HepG2 (cell line): ENCODE measurements around the gene TST. TPM values are rescaled to one million over a fixed set of nuclear protein-coding genes. Genes with fewer than 3 reads are reported as not detected.

Source experiments
- KDM3A ChIP-seq: IDR thresholded peaks from 2 replicates; pipeline ENCODE4 v1.6.1; 2018; ENCODE audit warnings: low read depth, missing compliant biosample characterization
- MXI1 ChIP-seq: IDR thresholded peaks from 3 replicates; pipeline ENCODE4 v1.6.1; 2012; ENCODE audit warnings: low read depth, low read length, inconsistent platforms, borderline replicate concordance
- NCOR1 ChIP-seq: fragments of 200-600 bp; sonication (generic); IDR thresholded peaks from 2 replicates; pipeline ENCODE4 v1.7.0; 2017; ENCODE audit warnings: antibody characterized with exemption, low read length, borderline replicate concordance
- NFIB ChIP-seq: sonication (generic); formaldehyde crosslinking; IDR thresholded peaks from 2 replicates; pipeline ENCODE4 v1.9.0; 2021; ENCODE audit warnings: missing genetic modification reagents, mild to moderate bottlenecking, borderline replicate concordance
- PHF8 ChIP-seq: sonication (generic); formaldehyde crosslinking; IDR thresholded peaks from 2 replicates; pipeline ENCODE4 v1.5.0; 2020; ENCODE audit warnings: missing genetic modification reagents
- PLRG1 ChIP-seq: fragments of 450-650 bp; conservative IDR thresholded peaks from 2 replicates; pipeline ENCODE4 v1.6.1; 2016
- PPARG ChIP-seq: conservative IDR thresholded peaks from 2 replicates; pipeline ENCODE4 v1.6.1; 2016; ENCODE audit warnings: missing biosample characterization, missing genetic modification reagents
- SAFB2 ChIP-seq: sonication (generic); formaldehyde crosslinking; IDR thresholded peaks from 2 replicates; pipeline ENCODE4 v1.5.1; 2020; ENCODE audit warnings: missing genetic modification reagents, low read depth, mild to moderate bottlenecking, borderline replicate concordance
- SETDB1 ChIP-seq: sonication (generic); formaldehyde crosslinking; IDR thresholded peaks from 2 replicates; pipeline ENCODE4 v1.5.1; 2020; ENCODE audit warnings: missing genetic modification reagents, mild to moderate bottlenecking, borderline replicate concordance
- SIN3B ChIP-seq: fragments of 150-350 bp; IDR thresholded peaks from 2 replicates; pipeline ENCODE4 v1.6.1; 2014; ENCODE audit warnings: low read length
- SMAD9 ChIP-seq: sonication (generic); formaldehyde crosslinking; IDR thresholded peaks from 2 replicates; pipeline ENCODE4 v1.5.1; 2020; ENCODE audit warnings: mild to moderate bottlenecking, missing genetic modification reagents
- SMARCC2 ChIP-seq: fragments of 450-650 bp; IDR thresholded peaks from 2 replicates; pipeline ENCODE4 v1.6.1; 2017; ENCODE audit warnings: antibody characterized with exemption, mild to moderate bottlenecking
- SRSF4 ChIP-seq: fragments of 200-400 bp; formaldehyde crosslinking; IDR thresholded peaks from one replicate; pipeline ENCODE4 v1.6.1; 2018; ENCODE audit warnings: mild to moderate bottlenecking, low read depth, low read length, moderate library complexity; ENCODE audit not compliant: poor library complexity, severe bottlenecking
- U2AF2 ChIP-seq: fragments of 200-400 bp; formaldehyde crosslinking; IDR thresholded peaks from 2 replicates; pipeline ENCODE4 v1.6.1; 2017; ENCODE audit warnings: low read depth, mild to moderate bottlenecking, low read length
- ZNF224 ChIP-seq: sonication (generic); formaldehyde crosslinking; IDR thresholded peaks from 2 replicates; pipeline ENCODE4 v1.5.0; 2020; ENCODE audit warnings: mild to moderate bottlenecking, missing genetic modification reagents
- ZNF567 ChIP-seq: sonication (generic); formaldehyde crosslinking; IDR thresholded peaks from 2 replicates; pipeline ENCODE4 v1.8.1; 2023; ENCODE audit warnings: mild to moderate bottlenecking, missing genetic modification reagents, borderline replicate concordance
- ZSCAN22 ChIP-seq: sonication (generic); formaldehyde crosslinking; IDR thresholded peaks from 2 replicates; pipeline ENCODE4 v1.4.0; 2020; ENCODE audit warnings: mild to moderate bottlenecking, missing genetic modification reagents
- polyA plus RNA-seq, 8 experiments: library from polyadenylated mRNA; depleted of rRNA in 3 of 8; stranded (reverse) in 7 of 8; unstranded in 1 of 8; fragments of >200 nt; fragmentation: Illumina TruSeq in 4 of 8; extraction: Trizol in 4 of 8; gene quantifications; 2 replicates each; pipeline versions ENCODE4 v1.2.1 to v1.2.3, GENCODE V29; 2011 to 2016; ENCODE audit warnings: low read depth in 4 of 8, missing spikeins in 1 of 8, mixed read lengths in 1 of 8; ENCODE audit not compliant: insufficient read depth in 1 of 8
- total RNA-seq, 5 experiments: library from RNA; depleted of rRNA; stranded (reverse); fragments of >200 nt; fragmentation: Illumina TruSeq; extraction: Trizol; gene quantifications; 2 replicates each; pipeline ENCODE4 v1.2.3, GENCODE V29; 2016; ENCODE audit warnings: low read depth in 1 of 5
- TF ChIP-seq, protein P1 (sequence below): sonication (generic); formaldehyde crosslinking; IDR thresholded peaks from 2 replicates; pipeline ENCODE4 v1.5.0; 2020; ENCODE audit warnings: missing genetic modification reagents
- TF ChIP-seq, protein P2 (sequence below): sonication (generic); formaldehyde crosslinking; IDR thresholded peaks from 2 replicates; pipeline ENCODE4 v1.9.0; 2021; ENCODE audit warnings: missing genetic modification reagents, borderline replicate concordance
- TF ChIP-seq, protein P3 (sequence below): sonication (generic); formaldehyde crosslinking; IDR thresholded peaks from 2 replicates; pipeline ENCODE4 v1.5.0; 2020; ENCODE audit warnings: mild to moderate bottlenecking, missing genetic modification reagents
- TF ChIP-seq, protein P4 (sequence below): sonication (generic); formaldehyde crosslinking; IDR thresholded peaks from 2 replicates; pipeline ENCODE4 v1.4.0; 2020; ENCODE audit warnings: missing genetic modification reagents
- TF ChIP-seq, protein P5 (sequence below): sonication (generic); formaldehyde crosslinking; IDR thresholded peaks from 2 replicates; pipeline ENCODE4 v1.5.1; 2020; ENCODE audit warnings: mild to moderate bottlenecking, missing genetic modification reagents, moderate library complexity

The TST gene
- total and polyA plus RNA-seq, 2 of the 13 experiments (the other 11 are each of a cell fraction or from before 2014, with no cell fraction given), result 44.6 to 63.6 TPM

DNA sequence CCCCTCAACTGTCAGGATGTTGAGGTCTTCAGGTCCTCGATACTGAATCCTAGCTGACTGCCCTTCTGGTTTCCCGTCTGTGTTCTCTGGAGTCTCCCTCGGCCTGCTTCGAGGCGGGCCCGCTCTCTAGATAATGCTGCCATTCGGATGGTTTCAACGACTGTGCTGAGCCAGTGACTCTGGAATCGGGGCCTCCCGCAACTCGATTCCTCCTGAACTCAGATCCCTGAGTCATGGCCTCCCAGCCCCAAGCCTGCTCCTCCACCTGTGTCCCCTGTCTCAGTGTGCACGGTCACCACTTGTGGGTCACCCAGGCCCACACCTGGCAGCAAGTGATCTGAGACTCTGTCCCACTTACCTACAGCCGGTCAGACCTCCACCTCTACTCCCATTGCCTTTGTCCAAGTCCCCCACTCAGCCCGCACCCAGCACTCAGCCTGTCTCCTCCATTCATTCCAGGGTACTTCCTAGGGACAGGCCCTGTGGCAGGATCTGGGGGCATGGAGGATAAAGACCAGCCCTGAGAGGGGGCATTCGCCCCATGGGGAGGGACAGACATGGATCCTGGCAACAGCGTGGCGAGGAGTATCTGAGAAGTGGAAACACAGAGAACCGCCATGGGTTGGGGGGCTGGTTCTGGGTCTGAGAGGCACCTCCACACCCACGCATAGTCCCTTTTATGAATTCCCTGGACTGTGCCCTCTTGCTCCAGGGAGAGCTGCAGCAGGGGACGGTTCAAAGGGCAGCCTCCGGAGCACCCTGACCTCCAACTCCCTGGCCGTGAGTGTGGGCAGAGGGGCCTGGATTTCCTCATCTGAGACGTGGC, 14.6 kb upstream of the TST start (continued):
- TF ChIP-seq SETDB1 (no peak), MXI1 (no peak; the same call in 2 of the 3 replicates), SMAD9 (CRISPR knock-in tag) (no peak), U2AF2 (no peak), PHF8 (CRISPR knock-in tag) (no peak), ZNF224 (CRISPR knock-in tag) (no peak), NFIB (CRISPR knock-in tag) (no peak), ZNF567 (CRISPR knock-in tag) (peak; percentile 78; the same call in 1 of the 2 replicates), SIN3B (no peak), KDM3A (CRISPR knock-in tag) (peak; percentile 74; the same call in 1 of the 2 replicates), SRSF4 (no peak), PLRG1 (no peak), ZSCAN22 (CRISPR knock-in tag) (no peak), NCOR1 (peak; percentile 92), SMARCC2 (no peak), PPARG (CRISPR knock-in tag) (no peak), SAFB2 (CRISPR knock-in tag) (no peak)
- TF ChIP-seq, protein P1, sequence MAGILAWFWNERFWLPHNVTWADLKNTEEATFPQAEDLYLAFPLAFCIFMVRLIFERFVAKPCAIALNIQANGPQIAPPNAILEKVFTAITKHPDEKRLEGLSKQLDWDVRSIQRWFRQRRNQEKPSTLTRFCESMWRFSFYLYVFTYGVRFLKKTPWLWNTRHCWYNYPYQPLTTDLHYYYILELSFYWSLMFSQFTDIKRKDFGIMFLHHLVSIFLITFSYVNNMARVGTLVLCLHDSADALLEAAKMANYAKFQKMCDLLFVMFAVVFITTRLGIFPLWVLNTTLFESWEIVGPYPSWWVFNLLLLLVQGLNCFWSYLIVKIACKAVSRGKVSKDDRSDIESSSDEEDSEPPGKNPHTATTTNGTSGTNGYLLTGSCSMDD, result no peak
- TF ChIP-seq, protein P2, sequence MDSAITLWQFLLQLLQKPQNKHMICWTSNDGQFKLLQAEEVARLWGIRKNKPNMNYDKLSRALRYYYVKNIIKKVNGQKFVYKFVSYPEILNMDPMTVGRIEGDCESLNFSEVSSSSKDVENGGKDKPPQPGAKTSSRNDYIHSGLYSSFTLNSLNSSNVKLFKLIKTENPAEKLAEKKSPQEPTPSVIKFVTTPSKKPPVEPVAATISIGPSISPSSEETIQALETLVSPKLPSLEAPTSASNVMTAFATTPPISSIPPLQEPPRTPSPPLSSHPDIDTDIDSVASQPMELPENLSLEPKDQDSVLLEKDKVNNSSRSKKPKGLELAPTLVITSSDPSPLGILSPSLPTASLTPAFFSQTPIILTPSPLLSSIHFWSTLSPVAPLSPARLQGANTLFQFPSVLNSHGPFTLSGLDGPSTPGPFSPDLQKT (CRISPR knock-in tag), result no peak
- TF ChIP-seq, protein P3, sequence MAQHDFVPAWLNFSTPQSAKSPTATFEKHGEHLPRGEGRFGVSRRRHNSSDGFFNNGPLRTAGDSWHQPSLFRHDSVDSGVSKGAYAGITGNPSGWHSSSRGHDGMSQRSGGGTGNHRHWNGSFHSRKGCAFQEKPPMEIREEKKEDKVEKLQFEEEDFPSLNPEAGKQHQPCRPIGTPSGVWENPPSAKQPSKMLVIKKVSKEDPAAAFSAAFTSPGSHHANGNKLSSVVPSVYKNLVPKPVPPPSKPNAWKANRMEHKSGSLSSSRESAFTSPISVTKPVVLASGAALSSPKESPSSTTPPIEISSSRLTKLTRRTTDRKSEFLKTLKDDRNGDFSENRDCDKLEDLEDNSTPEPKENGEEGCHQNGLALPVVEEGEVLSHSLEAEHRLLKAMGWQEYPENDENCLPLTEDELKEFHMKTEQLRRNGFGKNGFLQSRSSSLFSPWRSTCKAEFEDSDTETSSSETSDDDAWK, result no peak
- TF ChIP-seq, protein P4, sequence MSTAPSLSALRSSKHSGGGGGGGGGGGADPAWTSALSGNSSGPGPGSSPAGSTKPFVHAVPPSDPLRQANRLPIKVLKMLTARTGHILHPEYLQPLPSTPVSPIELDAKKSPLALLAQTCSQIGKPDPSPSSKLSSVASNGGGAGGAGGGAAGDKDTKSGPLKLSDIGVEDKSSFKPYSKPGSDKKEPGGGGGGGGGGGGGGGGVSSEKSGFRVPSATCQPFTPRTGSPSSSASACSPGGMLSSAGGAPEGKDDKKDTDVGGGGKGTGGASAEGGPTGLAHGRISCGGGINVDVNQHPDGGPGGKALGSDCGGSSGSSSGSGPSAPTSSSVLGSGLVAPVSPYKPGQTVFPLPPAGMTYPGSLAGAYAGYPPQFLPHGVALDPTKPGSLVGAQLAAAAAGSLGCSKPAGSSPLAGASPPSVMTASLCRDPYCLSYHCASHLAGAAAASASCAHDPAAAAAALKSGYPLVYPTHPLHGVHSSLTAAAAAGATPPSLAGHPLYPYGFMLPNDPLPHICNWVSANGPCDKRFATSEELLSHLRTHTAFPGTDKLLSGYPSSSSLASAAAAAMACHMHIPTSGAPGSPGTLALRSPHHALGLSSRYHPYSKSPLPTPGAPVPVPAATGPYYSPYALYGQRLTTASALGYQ, result peak; percentile 43; the same call in 1 of the 2 replicates
- TF ChIP-seq, protein P5, sequence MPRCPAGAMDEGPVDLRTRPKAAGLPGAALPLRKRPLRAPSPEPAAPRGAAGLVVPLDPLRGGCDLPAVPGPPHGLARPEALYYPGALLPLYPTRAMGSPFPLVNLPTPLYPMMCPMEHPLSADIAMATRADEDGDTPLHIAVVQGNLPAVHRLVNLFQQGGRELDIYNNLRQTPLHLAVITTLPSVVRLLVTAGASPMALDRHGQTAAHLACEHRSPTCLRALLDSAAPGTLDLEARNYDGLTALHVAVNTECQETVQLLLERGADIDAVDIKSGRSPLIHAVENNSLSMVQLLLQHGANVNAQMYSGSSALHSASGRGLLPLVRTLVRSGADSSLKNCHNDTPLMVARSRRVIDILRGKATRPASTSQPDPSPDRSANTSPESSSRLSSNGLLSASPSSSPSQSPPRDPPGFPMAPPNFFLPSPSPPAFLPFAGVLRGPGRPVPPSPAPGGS (CRISPR knock-in tag), result no peak
